GF-D8 (cell line): ENCODE results near the gene DNAH17.

ENCODE experiments used
- DNase-seq: peaks from one replicate; lab custom pipeline; 2025; lab: John Stamatoyannopoulos, UW

DNAH17 gene

GRCh38 chr17:78428836-78429617 is 148.2 kb downstream of the DNAH17 start:
- DNase-seq: no peak

- no peak for DNase-seq
Observed at GRCh38 chr17:78428025-78428575, 149.1 kb downstream of the DNAH17 start.

GRCh38 chr17:78427140-78427539 is 150.1 kb downstream of the DNAH17 start:
- no peak for DNase-seq

- no peak for DNase-seq
Observed at GRCh38 chr17:78426293-78426879, 150.8 kb downstream of the DNAH17 start.

GRCh38 chr17:78425429-78425828 is 151.8 kb downstream of the DNAH17 start:
- DNase-seq: no peak

GRCh38 chr17:78423961-78424675 is 153.1 kb downstream of the DNAH17 start:
- DNase-seq: no peak

- DNase-seq: no peak
Observed at GRCh38 chr17:78422872-78423588, 154.2 kb downstream of the DNAH17 start.

GRCh38 chr17:78422267-78422605 is 155.0 kb downstream of the DNAH17 start:
- DNase-seq: no peak

- no peak for DNase-seq
Observed at GRCh38 chr17:78421534-78422266, 155.5 kb downstream of the DNAH17 start.

GRCh38 chr17:78421084-78421533 is 156.1 kb downstream of the DNAH17 start:
- DNase-seq: no peak

- DNase-seq: no peak
Observed at GRCh38 chr17:78419970-78420815, 157.0 kb downstream of the DNAH17 start.

- no peak for DNase-seq
Observed at GRCh38 chr17:78418326-78419026, 158.7 kb downstream of the DNAH17 start.

GRCh38 chr17:78417531-78417909 is 159.7 kb downstream of the DNAH17 start:
- DNase-seq: no peak

GRCh38 chr17:78416791-78417530 is 160.2 kb downstream of the DNAH17 start:
- DNase-seq: peak; percentile 72

- no peak for DNase-seq
Observed at GRCh38 chr17:78415821-78416711, 161.1 kb downstream of the DNAH17 start.

GRCh38 chr17:78414178-78415162 is 162.7 kb downstream of the DNAH17 start:
- no peak for DNase-seq

- DNase-seq: peak; percentile 40
Observed at GRCh38 chr17:78412403-78412802, 164.8 kb downstream of the DNAH17 start.
